Tibial artery (tissue), 4 donors: ENCODE results near the gene SLC27A5.

Experiments used
- DNase-seq, 2 donors: peaks; one replicate each; pipeline ENCODE4 v3.0.0-alpha.2; 2019
- H3K27ac ChIP-seq, 2 donors: fragments of 200-600 bp; sonication (generic) in 1 of 2; 1 replicate in 1 of 2; 2 replicates in 1 of 2; pipeline ENCODE4 v1.5.1; 2018 to 2019; ENCODE audit warnings: mild to moderate bottlenecking in 1 of 2
- H3K27me3 ChIP-seq, 2 donors: fragments of 200-600 bp; sonication (generic) in 1 of 2; one replicate each; pipeline versions ENCODE4 v1.5.1 to v1.6.0; 2016 to 2019
- H3K36me3 ChIP-seq, 3 donors: fragments of 200-600 bp; sonication (generic) in 2 of 3; one replicate each; pipeline ENCODE4 v1.5.1; 2016 to 2019; ENCODE audit warnings: mild to moderate bottlenecking in 2 of 3
- H3K4me1 ChIP-seq, 4 donors: fragments of 200-600 bp; sonication (generic) in 2 of 4; 1 replicate in 3 of 4; 2 replicates in 1 of 4; pipeline ENCODE4 v1.5.1; 2016 to 2019
- H3K4me3 ChIP-seq, 2 donors: fragments of 200-600 bp; sonication (generic) in 1 of 2; 1 replicate in 1 of 2; 2 replicates in 1 of 2; pipeline ENCODE4 v1.5.1; 2018 to 2019; ENCODE audit warnings: mild to moderate bottlenecking in 2 of 2
- H3K9me3 ChIP-seq, 3 donors: fragments of 200-600 bp; sonication (generic) in 1 of 3; one replicate each; pipeline ENCODE4 v1.5.1; 2016 to 2019
- intact Hi-C: fragments of 100-400 bp; cut with DNase I; formaldehyde crosslinking; loops from one replicate; pipeline ENCODE4 v1.15.0; 2023; ENCODE audit warnings: low total_unique reads
- TF ChIP-seq, protein P1 (sequence below), 2 experiments: fragments of 200-600 bp in 1 of 2; fragments of 450-650 bp in 1 of 2; IDR thresholded peaks; one replicate each; pipeline ENCODE4 v1.5.1; 2017 to 2019; ENCODE audit warnings: antibody characterized with exemption in 2 of 2, mild to moderate bottlenecking in 1 of 2, moderate library complexity in 1 of 2

The SLC27A5 gene

DNA sequence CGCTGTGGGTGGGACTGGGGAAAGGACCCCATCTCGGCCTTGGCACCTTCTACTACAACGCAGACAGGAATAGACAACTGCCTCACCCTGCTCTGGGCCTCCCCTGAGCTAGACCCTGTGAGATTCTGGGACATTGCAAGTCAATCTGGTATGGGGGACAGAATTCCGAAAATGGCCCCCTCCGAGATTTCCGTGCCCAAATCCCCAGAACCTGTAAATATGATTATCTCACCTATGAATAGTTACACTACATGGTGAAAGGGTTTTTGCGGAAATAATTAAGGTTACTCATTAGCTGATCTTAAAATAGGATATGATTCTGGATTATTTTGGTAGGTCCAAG lies 8.4 kb upstream of the SLC27A5 start:
- H3K27me3 ChIP-seq, result no peaks in the 10 kb centered on the region
- intact Hi-C loops, result no loop called here
- no peak for DNase-seq
- peak overlapping the region; percentile 97 to 98 for H3K27ac ChIP-seq
- H3K4me1 ChIP-seq, result peaks cover 16 to 45% (median 31%) of the 10 kb centered on the region in 4 donors
- H3K36me3 ChIP-seq, result peaks cover 15 to 22% (median 17%) of the 10 kb centered on the region in 3 donors
- H3K9me3 ChIP-seq, result no peaks in the 10 kb centered on the region
- TF ChIP-seq, protein P1, sequence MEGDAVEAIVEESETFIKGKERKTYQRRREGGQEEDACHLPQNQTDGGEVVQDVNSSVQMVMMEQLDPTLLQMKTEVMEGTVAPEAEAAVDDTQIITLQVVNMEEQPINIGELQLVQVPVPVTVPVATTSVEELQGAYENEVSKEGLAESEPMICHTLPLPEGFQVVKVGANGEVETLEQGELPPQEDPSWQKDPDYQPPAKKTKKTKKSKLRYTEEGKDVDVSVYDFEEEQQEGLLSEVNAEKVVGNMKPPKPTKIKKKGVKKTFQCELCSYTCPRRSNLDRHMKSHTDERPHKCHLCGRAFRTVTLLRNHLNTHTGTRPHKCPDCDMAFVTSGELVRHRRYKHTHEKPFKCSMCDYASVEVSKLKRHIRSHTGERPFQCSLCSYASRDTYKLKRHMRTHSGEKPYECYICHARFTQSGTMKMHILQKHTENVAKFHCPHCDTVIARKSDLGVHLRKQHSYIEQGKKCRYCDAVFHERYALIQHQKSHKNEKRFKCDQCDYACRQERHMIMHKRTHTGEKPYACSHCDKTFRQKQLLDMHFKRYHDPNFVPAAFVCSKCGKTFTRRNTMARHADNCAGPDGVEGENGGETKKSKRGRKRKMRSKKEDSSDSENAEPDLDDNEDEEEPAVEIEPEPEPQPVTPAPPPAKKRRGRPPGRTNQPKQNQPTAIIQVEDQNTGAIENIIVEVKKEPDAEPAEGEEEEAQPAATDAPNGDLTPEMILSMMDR (IDR thresholded peaks at IDR 0.05), result no peak
- H3K4me3 ChIP-seq, result peak overlapping the region; percentile 89 to 95

DNA sequence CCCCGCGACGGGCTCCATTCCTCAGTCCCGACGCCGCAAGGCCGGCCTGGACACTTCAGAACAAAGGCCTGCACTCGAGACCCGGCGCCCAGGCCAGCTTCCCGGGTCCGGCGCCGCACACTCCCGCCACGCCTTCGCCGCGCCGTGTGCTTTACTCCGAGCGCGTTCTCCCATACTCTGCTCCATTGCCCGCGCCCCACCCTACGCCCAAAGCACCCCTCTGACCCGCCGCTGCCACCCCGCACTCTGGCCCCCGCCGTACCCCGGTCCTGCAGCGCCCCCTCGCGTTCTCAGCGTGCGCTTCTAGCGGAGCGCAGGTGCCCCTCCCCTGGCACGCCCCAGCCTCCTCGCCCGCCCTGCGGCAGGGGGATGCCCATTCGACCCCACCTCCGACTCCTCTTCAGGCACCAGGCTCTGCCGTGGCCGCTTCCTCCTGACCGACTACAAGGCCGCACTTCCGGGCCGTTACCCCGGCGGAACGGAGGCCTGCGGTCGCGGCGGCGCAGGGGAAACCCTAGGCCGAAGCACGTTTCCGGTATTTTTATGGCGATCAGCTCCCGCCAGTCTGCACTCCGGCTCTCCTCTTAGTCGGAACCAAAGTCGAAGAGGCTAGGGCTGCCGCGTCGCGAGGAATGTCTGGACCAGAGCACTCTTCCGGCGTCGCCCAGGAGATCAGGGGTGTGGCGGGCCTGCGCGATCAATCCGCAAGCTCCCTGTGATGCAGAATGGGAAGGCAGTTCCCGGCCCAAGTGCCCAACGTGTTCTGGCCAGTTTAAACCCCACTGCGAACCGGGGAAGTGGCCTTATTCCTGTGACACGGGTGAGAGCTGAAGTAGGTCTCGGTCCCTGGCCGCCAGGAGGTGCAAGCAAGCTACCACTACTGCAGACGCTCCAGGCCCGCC lies 7.8 kb upstream of the SLC27A5 start, which contains the start of gene ZBTB45:
Gene ZBTB45, minus strand, starts transcription at position 456 of the 902 bp plus-strand sequence. CDS start 2,137 bp downstream, outside the sequence.
- peak; percentile 91 to 96 for DNase-seq
- H3K4me1 ChIP-seq, result peaks cover 16 to 49% (median 33%) of the 10 kb centered on the region in 4 donors
- H3K4me3 ChIP-seq, result peak within 1 kb of the TSS; percentile 89 to 95
- H3K9me3 ChIP-seq, result no peaks in the 10 kb centered on the region
- TF ChIP-seq, protein P1 (IDR thresholded peaks at IDR 0.05), result peak; percentile 75 to 77
- H3K27ac ChIP-seq, result peak within 1 kb of the TSS; percentile 97 to 98
- H3K36me3 ChIP-seq, result peaks cover 15 to 25% (median 17%) of the 10 kb centered on the region in 3 donors
- intact Hi-C loops, result loop anchor here (5.0 kb wide), 1 partner anchor 42 kb away; the partner anchor contains the start of gene ZNF446
- no peaks in the 10 kb centered on the region for H3K27me3 ChIP-seq

DNA sequence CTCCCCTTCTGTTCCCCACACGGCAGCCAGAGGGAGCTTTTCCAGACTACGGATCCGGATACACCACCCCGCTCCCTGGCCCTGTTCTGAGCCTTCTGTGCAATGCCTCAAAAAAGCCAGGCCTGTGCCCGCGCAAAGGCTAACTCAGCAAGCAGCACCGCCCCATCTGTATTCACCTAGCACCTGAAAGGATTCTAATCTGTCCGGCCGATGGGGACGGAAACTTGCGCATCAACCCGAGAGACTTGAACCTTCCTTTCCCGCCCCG lies 7.2 kb upstream of the SLC27A5 start:
- intact Hi-C loops, result loop anchor here (5.0 kb wide), 1 partner anchor 42 kb away; the partner anchor contains the start of gene ZNF446
- TF ChIP-seq, protein P1 (IDR thresholded peaks at IDR 0.05), result no peak
- no peaks in the 10 kb centered on the region for H3K27me3 ChIP-seq
- DNase-seq, result peak; percentile 59 to 79
- peaks cover 16 to 55% (median 39%) of the 10 kb centered on the region in 4 donors for H3K4me1 ChIP-seq
- no peaks in the 10 kb centered on the region for H3K9me3 ChIP-seq
- peak overlapping the region; percentile 97 to 98 for H3K27ac ChIP-seq
- peak overlapping the region; percentile 89 to 95 for H3K4me3 ChIP-seq
- H3K36me3 ChIP-seq, result peaks cover 15 to 25% (median 17%) of the 10 kb centered on the region in 3 donors

DNA sequence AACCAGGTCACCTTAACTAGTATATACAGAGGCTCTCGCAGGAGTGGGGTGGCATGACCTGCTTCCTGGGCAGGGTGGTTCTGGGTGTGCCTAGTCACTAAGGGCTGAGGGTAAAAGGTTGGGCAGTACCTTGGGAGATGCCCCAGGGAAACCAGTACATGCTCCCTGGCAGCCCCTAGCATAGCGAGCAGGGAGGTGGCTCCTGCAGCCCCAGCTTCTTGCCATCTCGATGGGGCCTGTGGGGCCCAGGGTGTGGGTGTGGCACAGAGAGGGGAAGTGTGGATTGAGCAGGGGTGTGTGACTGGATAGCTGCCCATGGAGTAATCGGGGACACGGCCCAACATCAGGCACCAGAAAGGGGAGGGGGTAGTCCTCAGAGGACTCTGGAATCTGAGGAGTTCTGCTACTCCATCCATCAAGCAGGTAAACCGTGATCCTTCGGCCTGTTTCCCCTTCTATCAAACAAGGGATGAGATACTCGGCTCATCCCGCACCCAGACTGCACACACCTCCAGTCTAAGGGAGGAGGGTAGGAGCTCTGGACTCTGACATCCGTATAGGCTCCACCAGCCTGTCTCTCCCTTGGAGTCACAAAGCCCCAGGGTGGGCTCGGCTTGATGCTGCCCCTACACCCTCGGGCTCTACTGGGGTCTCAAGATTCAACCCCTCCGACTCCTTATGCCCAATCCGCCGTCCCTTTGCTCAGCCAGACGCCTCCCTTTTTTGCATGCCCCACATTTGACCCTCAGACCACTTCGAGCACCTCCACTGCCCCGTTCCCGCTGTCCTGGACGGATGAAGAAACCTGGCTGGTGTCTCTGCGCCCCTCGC lies 6.7 kb upstream of the SLC27A5 start:
- H3K4me1 ChIP-seq, result peaks cover 16 to 60% (median 44%) of the 10 kb centered on the region in 4 donors
- intact Hi-C loops, result loop anchor here (5.0 kb wide), 1 partner anchor 41 kb away; the partner anchor contains the start of gene ZNF446

More for the DNA sequence above, 6.7 kb upstream of the SLC27A5 start:
- no peak for DNase-seq
- H3K9me3 ChIP-seq, result no peaks in the 10 kb centered on the region
- peak overlapping the region; percentile 89 to 95 for H3K4me3 ChIP-seq
- H3K27me3 ChIP-seq, result no peaks in the 10 kb centered on the region
- TF ChIP-seq, protein P1 (IDR thresholded peaks at IDR 0.05), result peak; percentile 31 to 52
- peak overlapping the region; percentile 97 to 98 for H3K27ac ChIP-seq
- peaks cover 15 to 25% (median 17%) of the 10 kb centered on the region in 3 donors for H3K36me3 ChIP-seq
